Cardiac muscle cell (in vitro differentiated cells and primary cell): ENCODE data around the gene DVL3. TPM values are rescaled to one million over a fixed set of nuclear protein-coding genes. Genes with fewer than 3 reads are reported as not detected.

Experiments
- DNase-seq, 2 donors: peaks; one replicate each; pipeline versions ENCODE4 v3.0.0 to v3.0.0-alpha.2; 2010 to 2017; ENCODE audit warnings: low read depth in 1 of 2, low spot score in 1 of 2
- H3K27ac ChIP-seq: fragments of 200-600 bp; sonication (generic); 2 replicates; pipeline ENCODE4 v1.5.1; 2016
- H3K27me3 ChIP-seq: fragments of 200-600 bp; sonication (generic); 2 replicates; pipeline ENCODE4 v1.6.0; 2016; ENCODE audit warnings: control low read depth
- H3K36me3 ChIP-seq: fragments of 200-600 bp; sonication (generic); 2 replicates; pipeline ENCODE4 v1.5.1; 2016; ENCODE audit warnings: control low read depth
- H3K4me1 ChIP-seq: fragments of 200-600 bp; sonication (generic); 2 replicates; pipeline ENCODE4 v1.8.1; 2017; ENCODE audit warnings: low read depth, mild to moderate bottlenecking, mixed run types
- H3K4me3 ChIP-seq: fragments of 200-600 bp; sonication (generic); 2 replicates; pipeline ENCODE4 v1.5.1; 2016; ENCODE audit warnings: mild to moderate bottlenecking
- H3K9me3 ChIP-seq: fragments of 200-600 bp; sonication (generic); 2 replicates; pipeline ENCODE4 v1.5.1; 2017; ENCODE audit warnings: low read depth, mild to moderate bottlenecking, control low read depth
- CTCF ChIP-seq: IDR thresholded peaks from 2 replicates; pipeline ENCODE4 v1.5.1; 2012; ENCODE audit warnings: low read depth, mild to moderate bottlenecking, low read length
- polyA plus RNA-seq: library from polyadenylated mRNA; unstranded; fragments of >200 nt; fragmentation: Nextera tagmentation; extraction: Ambion mirVana; gene quantifications from 2 replicates; pipeline ENCODE4 v1.2.1, GENCODE V29; 2016
- total RNA-seq: library from RNA; depleted of rRNA; stranded (reverse); fragments of >200 nt; gene quantifications from 2 replicates; pipeline ENCODE4 v1.2.3, GENCODE V29; 2016

The DVL3 gene
- total and polyA plus RNA-seq, 2 experiments from 2014 or later, result 135 to 150 TPM

- TF ChIP-seq CTCF, result peak; percentile 57
- peak; percentile 63 to 66 for DNase-seq
- Histone ChIP-seq H3K27ac (no peak overlapping the region), H3K4me3 (no peak overlapping the region), H3K27me3 (no peaks in the 10 kb centered on the region), H3K9me3 (no peaks in the 10 kb centered on the region), H3K36me3 (no peaks in the 10 kb centered on the region), H3K4me1 (no peaks in the 10 kb centered on the region)
Observed at GRCh38 chr3:184129012-184129411, 26.2 kb upstream of the DVL3 start.

GRCh38 chr3:184132945-184133344 lies 22.2 kb upstream of the DVL3 start:
- peaks cover 8% of the 10 kb centered on the region for H3K4me1 ChIP-seq
- H3K36me3 ChIP-seq, result no peaks in the 10 kb centered on the region
- no peak for DNase-seq
- H3K9me3 ChIP-seq, result no peaks in the 10 kb centered on the region
- no peak for TF ChIP-seq CTCF
- H3K4me3 ChIP-seq, result no peak overlapping the region
- no peak overlapping the region for H3K27ac ChIP-seq
- H3K27me3 ChIP-seq, result no peaks in the 10 kb centered on the region

GRCh38 chr3:184133840-184134745 lies 21.1 kb upstream of the DVL3 start:
- peak; percentile 89 to 90 for DNase-seq
- Histone ChIP-seq H3K4me3 (peak overlapping the region; percentile 93), H3K4me1 (peaks cover 8% of the 10 kb centered on the region), H3K9me3 (no peaks in the 10 kb centered on the region), H3K36me3 (no peaks in the 10 kb centered on the region), H3K27ac (peak overlapping the region; percentile 76), H3K27me3 (no peaks in the 10 kb centered on the region)
- TF ChIP-seq CTCF, result no peak

DNA sequence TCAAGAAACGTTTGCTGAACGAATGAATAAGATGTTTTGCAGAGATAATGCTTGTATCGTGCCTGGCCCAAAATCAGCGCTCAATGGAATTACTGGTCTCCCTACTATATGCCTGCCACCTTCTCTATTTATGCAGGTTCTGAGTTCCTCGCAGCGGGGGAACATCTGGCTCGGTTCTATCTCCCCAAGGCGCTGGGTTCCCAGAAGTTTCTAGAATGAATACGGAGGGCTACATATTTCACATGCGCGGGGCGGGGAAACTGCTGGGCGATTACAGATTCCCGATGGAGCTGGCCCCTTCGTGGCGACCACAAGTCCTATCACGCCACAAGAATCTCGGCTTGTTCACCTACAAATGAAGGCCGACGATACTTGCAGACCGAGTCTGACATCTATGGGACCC lies 20.4 kb upstream of the DVL3 start:
- TF ChIP-seq CTCF, result no peak
- no peaks in the 10 kb centered on the region for H3K9me3 ChIP-seq
- H3K4me1 ChIP-seq, result peaks cover 8% of the 10 kb centered on the region
- H3K27me3 ChIP-seq, result no peaks in the 10 kb centered on the region
- no peak for DNase-seq
- H3K27ac ChIP-seq, result peak overlapping the region; percentile 76
- no peaks in the 10 kb centered on the region for H3K36me3 ChIP-seq
- peak overlapping the region; percentile 93 for H3K4me3 ChIP-seq

- peaks cover under 1% of the 10 kb centered on the region for H3K36me3 ChIP-seq
- H3K27ac ChIP-seq, result peak within 1 kb of the TSS; percentile 76
- H3K9me3 ChIP-seq, result no peaks in the 10 kb centered on the region
- no peaks in the 10 kb centered on the region for H3K27me3 ChIP-seq
- peak; percentile 94 for DNase-seq
- peak; percentile 51 for TF ChIP-seq CTCF
- H3K4me3 ChIP-seq, result peak within 1 kb of the TSS; percentile 93
- H3K4me1 ChIP-seq, result peaks cover 8% of the 10 kb centered on the region
Observed at GRCh38 chr3:184135149-184135910, 19.8 kb upstream of the DVL3 start, which contains the start of gene EIF2B5. EIF2B5 (plus strand) TSS chr3:184135358; CDS start chr3:184135386, 28 bp downstream.
